Fibroblast of peridontal ligament (primary cell): ENCODE data around the gene MKI67.
"Not testable (repeated sequence)": the region's sequence is repeated elsewhere in the genome, so short reads cannot be mapped to it uniquely, and the experiment has no call there.

Source experiments
- DNase-seq: peaks from one replicate; pipeline ENCODE4 v3.0.0-alpha.2; 2010; ENCODE audit errors: extremely low read depth

MKI67 gene

GRCh38 chr10:128103229-128103714 lies 23.0 kb downstream of the MKI67 start:
- DNase-seq: no peak

DNA sequence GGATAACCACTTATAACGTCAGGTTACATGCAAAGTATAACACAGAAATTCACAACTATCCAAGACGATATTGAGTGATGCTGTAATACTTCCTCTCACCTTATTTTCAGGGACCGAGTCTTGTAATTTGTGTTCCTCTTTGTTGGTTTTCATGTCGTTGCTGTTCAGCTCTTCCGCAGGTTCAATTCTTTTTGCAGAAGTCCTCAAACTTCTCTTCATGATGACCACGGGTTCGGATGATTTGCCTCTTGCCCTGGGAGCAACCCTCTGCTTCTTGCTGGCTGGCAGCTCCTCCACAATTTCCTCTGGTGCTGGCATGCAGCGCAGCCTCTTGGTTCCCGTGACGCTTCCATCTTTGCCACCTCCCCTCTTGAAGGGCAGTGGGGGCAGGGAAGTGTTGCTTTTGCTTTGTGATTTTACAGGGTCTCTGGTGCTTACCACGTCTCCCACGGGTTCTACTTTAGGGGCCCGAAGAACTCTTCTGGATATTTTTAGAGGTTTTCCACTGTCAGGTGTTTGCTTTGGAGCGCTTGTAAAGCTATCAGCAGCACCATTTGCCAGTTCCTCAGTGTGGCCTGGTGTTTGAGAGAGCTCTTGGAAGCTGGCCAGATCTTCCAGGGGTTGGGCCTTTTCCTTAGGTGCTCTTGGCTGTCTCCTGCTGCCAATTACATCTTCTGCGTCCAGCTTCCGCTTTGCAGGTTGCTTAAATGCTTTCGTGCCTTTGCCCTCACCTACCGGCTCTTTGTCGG lies 23.6 kb downstream of the MKI67 start:
- no peak for DNase-seq

DNA sequence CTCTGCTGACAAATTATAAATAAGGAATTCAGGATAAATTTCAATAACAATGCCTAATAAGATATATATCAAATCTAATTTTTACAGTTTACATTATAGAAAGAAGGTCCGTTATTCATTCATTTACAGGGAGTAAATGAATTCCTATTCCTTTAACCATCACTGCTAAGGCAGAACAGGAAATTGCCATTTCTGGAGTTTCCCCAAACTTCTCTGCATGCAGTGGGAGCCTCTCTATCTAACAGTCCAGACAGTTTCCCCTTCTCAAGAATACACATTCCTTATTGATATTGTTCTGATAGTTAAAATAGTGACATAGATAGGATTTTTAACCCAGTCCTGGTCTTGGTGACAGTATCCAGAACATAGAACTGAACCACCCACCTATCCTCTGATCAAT lies 24.3 kb downstream of the MKI67 start:
- no peak for DNase-seq

DNA sequence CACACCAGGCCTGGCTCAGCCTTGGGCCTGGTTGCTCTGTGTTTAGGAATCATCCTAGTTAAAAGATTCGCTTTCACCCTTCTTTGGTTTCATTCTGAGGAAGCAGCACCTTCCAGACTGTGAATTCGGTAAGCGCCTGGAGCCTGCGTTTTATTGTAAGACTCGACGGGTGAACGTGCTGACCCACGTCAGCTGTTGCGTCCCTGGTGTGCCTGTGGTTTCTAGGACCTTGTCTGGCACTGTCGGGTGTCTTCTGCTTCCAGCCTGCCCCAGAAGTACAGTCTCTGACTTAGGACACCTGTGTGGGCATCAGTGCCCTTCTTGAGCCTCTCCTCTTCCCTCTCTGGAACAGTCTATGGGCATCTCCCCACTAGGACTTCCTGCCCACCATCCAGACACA lies 26.3 kb downstream of the MKI67 start:
- no peak for DNase-seq

GRCh38 chr10:128098631-128099030 lies 27.6 kb downstream of the MKI67 start:
- DNase-seq: no peak

GRCh38 chr10:128097783-128098182 lies 28.4 kb downstream of the MKI67 start:
- DNase-seq: no peak

DNA sequence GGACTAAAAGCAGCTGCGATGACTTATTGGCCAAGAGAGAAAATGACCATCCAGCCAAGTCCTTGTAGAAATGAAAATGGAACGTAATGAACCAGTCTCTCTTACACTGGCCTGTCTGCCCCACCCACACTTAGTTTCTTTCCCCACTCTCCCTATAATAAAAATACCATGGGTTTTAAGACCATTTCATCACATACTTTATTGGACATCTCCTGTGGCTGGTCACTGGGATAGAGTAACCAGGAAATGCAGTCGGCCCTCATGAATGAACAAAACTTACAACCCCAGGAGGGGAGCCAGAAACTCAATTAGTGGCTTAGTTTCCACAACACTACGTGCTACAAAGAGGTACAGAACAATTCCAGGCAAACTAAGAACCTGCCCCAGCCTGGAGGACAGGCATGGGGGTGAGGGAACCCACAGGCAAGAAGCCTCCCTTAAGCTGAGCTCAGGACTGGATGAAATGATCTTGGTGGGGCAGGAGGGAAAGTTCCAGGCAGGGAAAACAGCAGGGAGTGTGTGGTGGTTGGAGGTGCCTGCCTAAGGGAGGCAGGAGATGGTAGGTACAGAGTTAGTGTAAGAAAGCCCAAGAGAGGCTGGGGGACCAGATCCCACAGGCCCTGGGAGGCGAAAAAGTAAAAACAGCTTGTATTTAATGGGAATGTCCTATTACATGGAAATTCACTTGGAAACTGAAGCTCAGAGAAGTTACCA lies 29.6 kb downstream of the MKI67 start:
- DNase-seq: peak; percentile 17

GRCh38 chr10:128095753-128096469 lies 30.3 kb downstream of the MKI67 start:
- DNase-seq: no peak

DNA sequence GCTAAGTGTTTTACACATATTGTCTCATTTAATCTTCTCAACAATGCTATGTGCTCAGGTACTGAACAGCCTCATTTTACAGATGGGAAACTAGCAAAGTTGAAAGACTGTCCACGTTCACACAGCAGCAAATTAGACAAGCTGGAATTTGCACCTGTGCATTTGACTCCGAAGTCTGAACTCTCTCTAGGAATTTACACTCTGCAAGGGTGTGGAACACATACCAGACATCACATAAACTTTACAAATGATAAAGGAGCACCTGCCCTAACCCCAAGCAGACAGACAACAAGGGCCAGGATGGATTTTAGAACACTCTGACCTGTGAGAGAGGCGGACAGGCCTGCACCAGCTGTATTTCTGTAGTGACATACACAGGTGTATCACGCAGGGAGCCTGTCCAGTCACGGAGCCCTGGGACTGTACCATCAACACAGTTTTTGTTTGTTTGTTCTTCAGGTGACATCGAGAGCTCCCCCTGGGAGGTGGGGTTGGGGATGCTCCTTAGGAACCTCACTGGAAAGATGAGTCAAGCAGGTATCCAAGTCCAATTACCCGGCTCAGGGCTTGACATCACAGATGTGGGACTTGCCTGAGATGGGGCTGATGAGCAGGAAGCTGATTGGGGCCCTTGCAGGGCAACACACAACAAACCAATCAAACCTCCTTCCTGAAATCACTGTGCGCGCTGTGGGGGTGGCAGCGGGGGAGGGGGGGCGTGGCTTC lies 31.0 kb downstream of the MKI67 start:
- DNase-seq: no peak

DNA sequence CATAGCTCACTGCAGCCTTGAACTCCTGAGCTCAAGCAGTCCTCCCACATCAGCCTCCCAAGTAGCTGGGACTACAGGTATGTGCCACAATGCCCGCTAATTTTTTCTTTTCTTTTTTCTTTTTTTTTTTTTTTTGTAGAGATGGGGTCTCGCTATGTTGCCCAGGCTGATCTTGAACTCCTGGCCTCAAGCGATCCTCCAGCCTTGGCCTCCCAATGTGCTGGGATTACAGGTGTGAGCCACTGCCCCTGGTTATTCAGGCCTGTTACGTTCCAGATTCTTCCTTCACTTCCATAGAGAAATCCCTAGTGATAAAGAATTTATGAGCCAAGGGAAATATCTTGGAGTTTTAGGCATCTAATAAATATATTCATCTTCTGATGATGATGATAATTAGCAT lies 31.6 kb downstream of the MKI67 start:
- DNase-seq: not testable (repeated sequence)

GRCh38 chr10:128092454-128092853 lies 33.8 kb downstream of the MKI67 start:
- DNase-seq: peak; percentile 20

GRCh38 chr10:128091636-128092210 lies 34.5 kb downstream of the MKI67 start:
- DNase-seq: no peak

DNA sequence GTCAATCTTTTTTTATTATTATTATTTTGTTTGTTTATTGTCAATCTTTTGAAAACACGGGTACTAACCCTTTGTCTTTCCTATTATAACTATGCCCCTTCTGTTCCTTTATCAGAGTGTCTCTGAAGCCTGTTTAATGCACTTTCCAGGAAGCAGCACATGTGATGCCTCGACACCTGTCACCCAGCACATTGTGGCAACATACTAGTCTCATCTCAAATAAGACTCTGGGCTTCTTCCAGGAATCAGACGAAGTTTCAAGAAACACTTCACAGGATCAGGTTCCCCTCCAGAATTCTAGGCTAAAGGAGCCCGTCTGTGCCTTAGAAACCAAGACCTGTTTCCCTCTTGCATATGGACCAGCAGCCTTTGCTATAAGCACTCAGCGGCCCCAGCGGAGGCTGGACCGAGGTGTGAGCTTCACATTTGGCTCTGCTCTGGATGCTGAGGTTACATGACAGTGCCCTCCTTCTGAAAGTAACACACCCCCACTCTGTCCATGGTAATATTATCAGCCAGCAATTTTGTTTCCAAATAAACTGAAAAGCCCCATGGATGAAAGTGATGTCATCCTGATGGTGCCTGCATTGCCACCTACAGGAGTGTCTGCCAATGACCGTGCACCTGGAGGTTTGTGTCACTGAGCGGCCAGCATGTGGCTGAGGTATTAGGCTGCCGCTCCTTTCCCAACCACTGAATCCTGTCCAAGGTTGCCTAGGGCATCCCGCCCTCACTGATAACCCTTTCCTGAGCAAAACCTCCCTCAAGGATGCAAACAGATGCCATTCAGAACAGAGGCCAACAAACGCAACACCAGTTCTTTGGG lies 38.1 kb downstream of the MKI67 start:
- no peak for DNase-seq

DNA sequence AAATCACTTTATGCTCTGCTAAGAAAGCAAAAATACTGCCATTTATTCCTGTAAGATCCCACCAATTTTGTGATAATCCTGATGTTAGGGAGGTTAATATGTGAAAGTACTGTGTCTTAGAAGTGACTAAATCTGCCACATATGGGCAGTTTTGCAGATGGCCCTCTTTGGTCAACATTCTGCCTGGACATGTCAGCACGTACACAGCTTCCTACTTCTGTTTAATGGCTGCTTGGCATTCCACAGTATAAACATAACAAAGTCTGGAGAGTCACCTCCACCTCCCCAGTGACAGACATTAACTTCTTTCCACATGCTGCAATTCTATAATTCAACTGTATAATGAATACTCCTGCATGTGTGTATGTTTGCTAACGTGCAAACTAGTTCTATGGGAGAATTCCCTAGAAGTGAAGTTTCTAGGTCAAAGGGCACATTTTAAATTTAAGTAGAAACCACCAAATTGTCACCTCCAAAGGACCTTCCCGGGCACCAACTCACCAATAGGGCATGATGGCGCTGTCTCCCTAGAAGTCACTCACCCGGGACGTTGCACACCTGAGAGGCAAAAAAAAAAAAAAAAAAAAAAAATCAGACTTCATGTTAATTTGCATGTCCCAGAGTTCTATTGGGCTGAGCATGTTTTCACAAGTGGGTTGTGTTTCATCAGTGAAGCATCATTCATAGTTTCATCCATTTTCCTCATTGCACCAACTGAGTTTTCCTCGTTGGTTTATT lies 38.9 kb downstream of the MKI67 start:
- DNase-seq: no peak

DNA sequence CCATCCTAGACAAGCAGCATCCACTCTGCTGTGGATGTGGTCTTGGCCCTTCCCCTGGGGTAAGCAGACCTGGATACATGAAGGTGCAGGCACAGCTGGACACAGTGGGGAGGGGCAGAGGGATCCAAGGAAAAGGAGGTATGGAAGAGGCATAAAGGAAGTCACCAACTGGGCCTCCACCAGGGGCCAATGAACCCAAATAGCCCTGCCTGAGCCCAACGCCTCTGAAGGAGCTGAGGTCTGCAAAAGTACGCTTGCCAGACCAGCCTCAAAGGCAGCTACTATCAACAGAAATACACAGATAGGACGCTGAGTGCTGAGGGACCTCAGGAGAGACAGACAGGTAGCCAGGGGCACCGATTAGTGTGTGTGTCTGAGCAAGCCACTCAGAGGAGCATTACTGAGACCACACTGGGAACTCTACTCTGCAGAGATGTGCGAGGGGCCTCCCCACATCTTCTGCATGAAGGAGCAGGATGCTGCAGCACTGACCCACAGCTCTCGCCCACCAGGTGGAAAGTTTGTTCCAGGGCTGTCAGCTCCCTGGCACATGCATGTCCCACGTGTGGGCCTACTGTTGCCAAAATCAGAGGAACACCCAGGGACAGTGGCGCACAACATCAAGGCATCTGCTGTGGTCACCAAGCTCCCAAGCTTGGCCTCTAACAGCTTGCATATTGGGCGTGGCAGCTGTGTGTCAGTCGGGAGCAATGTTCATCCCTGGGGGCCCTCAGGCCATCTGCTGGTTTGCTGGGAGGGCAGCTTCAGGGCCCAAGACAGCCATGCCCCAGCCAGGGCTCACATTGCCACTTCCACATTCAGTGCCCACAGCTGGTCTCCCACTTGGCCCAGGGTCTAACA lies 40.0 kb downstream of the MKI67 start:
- DNase-seq: no peak

DNA sequence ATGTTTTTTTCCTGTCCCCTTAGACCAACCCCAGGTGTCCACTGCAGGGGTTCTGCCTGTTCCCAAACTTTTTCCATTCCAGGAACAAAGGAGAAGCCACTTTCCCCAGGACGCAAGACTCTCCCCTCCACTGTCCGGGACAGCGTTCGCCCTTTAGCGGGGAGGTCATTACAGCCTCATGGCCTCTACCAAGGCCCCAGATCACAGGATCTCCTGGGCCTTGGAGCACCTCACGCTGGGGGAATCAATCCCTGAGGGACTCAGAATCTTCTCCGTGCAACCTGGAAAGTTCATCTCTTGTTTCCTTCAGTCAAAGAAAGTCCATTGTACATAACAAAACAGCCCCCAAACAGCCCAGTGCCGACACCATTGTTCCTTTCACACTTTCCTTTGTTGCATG lies 41.2 kb downstream of the MKI67 start:
- DNase-seq: no peak

DNA sequence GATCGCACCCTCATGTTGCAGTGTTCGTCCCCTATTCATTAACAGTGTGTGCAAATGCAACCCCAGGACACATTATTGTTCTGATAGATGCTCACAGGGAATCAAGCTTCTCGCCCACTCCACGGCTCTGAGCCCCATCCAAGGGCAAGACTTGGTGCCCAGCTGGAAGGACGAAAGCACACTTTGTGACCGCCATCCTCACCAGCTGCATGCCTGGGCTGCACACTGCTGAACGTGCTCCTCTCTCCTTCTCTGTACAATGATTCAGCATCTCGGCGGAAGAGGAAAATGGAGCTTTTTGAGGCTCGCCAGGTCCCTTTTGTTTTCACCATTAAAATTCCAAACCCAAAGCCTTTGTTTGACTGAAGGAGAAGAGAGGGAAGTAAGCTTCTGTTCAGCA lies 41.9 kb downstream of the MKI67 start:
- no peak for DNase-seq

DNA sequence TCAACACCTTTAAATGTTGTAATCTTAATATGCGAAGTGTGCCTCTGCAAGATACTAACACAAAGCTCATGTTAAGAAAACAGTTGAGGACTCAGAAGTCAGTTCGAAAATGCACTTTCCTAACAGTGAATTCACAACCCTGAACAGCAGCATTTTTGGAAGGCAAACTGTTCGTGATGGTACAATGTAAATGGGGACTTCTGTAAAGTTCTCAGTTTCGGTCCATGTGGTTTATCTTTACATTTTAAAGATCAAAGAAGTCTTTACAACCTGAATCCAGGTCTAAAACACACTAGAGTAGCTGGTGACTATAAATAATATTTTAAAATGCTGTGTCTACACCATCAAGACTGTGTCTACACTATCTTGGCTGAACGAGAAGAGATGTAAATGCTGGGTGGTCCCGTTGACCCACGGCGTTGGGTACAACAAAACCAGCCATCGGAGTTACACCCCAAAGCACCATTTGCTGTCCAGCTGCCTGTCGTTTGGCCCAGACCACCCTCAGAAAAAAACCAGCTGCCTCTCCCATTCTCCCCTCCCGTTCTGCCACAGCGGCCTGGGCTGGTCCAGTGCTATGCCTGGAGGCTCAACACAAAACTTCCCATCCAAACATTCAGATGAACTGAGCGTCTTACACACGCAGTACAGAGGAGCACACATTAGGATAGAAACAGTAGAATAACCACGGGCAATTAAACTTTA lies 42.9 kb downstream of the MKI67 start:
- DNase-seq: no peak
